NCI-H510A (cell line): ENCODE results near the gene JUP.
A peak's percentile ranks its signal among the peaks of the same experiment; 100 is the strongest.
"Not testable (repeated sequence)": the region's sequence is repeated elsewhere in the genome, so short reads cannot be mapped to it uniquely, and the experiment has no call there.

Source experiments
- DNase-seq: peaks from one replicate; lab custom pipeline; 2025; lab: John Stamatoyannopoulos, UW

JUP gene

DNA sequence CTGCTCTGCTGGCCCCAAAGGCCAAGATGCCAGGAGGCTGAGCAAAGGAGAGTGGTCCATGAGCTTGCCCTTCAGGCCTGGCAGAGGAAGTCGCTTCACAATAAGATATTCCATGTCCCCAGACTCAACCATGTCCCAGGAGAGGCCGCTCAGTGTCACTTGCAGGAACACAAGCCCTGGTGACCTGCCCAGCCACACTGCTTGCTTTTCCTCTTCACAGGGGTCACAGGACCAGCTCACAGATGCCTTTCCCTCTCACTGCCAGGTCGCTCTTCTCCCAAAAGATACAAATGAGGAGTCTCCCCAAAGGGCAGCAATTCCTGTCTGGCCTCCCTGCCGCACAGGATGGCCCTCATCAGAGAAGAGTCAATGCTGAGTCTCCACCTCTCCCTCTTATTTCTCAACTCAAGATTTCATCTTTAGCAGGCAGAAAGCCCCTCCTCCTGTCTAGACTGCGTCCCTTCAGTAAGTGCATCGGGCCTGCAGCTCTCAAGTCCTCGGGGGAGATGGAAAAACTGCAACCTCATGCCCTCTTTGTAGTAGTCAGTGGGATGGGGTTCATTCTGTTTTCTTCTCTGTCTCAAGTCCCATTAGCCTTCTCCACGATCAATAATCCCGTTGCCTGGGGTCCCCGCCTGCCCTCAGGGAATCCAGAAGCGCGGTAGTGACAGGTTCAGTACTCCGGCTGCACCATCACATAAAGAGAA is 5.0 kb downstream of the JUP start:
- no peak for DNase-seq

DNA sequence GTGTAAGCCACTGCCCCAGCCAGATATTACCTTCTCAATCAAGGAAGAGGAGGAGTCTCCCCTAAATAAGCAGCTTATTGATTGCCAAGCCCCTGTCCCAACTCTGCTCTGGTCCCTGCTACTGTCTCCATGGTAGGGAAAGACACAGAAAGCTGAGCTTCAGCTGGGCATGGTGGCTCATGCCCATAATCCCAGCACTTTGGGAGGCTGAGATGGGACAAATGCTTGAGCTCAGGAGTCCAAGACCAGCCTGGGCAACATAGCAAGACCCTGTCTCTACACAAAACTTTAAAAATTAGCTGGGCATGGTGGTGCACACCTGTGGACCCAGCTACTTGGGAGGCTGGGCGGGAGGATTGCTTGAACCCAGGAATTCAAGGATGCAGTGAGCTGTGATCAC is 6.6 kb downstream of the JUP start:
- no peak for DNase-seq

DNA sequence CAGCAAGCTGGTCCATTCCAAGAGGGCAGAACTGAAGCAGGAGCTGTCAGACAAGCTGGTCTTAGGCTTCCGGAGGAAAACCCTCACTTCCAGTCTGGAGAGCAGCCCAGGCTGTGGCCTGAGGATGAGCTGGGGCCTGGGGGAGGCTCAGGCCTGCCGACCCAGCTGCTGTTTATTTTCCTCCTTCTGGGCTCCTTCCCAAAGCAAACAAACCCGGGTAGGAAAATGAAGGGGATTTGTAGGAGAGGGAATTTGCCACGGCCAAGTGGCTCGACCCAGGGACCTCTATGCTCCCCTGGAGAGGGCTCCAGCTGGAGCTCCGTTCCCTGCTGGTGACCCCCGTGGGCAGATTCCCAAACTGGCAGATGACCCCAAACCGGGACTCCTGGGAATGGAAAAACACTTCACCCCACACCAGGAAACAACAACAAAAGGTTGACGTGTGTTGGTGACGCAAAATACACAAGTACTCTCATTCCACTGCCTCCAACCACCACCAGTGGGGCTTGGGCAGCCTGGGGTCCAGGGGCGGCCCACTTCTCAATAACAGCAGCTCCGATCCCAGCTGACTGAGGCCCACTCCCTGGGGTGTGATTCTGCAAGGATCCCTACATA is 8.8 kb downstream of the JUP start:
- DNase-seq = peak; percentile 87

DNA sequence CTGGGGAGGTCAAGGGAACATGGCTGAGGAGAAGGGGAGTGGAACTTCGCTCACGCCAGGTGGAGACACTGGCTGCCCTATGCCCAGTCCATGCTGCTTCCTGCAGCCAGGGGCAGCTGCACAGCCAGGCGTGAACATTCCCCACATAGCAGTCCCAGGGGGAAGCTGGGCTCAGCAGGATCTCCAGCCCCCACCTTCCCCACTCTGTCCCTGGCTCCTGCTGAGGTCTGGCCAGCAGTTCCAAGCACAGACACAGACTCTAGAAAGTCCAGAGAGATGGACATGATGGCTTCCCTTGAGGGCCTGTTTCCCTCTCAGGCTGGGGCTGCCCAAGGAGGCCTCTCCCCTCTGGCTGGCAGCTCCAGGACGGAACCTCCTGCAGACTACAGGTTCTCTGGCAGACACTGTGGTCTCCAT is 9.3 kb downstream of the JUP start:
- DNase-seq = no peak

DNA sequence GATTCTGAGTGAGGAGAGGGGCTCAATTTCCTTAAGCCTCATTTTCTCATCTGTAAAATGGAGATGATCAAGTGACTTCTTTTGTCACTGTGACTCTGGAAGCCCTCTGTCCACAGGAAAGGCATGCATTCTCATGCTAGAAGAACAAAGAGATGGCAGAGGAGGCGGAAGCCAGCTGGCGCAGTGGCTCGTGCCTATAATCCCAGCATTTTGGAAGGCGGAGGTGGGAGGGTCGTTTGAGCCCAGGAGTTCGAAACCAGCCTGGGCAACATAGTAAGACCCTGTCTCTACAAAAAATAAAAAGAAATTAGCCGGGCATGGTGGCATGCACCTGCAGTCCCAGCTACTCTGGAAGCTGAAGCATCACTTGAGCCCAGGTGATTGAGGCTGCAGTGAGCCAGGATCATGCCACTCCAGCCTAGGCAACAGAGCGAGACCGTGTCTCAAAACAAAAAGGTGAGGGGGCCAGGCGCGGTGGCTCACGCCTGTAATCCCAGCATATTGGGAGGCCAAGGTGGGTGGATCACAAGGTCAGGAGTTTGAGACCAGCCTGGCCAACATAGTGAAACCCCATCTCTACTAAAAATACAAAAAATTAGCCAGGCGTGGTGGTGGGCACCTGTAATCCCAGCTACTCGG is 10.1 kb downstream of the JUP start:
- DNase-seq = not testable (repeated sequence)

DNA sequence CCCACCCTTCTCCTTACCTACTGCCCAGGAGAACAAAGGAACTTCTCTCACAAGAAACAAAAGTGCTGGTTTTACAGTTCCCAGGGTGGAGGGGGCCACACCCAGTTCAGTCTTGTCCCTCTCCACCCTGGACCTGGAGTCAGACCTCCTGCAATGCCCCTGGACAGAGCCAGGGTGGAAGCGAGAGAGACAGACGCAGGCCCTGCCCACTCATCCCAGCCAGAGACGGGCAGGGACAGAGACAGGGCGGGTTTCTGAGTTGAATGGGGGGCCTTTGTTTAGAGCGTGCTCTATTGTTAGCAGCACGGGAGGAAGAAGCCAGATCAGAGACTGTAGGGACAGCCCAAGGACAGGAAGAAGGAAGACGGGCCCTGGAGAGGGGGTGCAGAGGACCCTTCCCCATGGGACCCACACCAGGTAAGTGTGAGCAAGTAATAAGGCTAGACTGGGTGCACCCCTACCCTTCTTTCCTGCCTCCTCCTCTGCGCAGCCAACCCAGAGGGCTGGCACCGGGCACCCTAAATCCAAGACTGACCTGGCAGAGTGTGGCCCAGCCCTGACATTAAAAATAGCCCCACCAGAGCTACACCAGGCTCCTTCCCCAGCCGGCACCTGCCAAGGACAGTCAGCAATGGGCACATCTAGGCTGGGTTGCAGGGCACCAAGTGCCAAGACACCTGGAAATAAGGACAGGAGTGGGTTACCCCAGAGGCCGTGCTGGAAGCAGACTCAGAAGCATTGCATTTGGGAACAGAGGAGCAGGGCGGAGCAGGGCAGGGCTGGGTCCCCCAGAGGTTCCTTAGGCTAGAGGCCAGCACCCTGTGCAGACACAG is 10.9 kb downstream of the JUP start:
- DNase-seq = no peak

DNA sequence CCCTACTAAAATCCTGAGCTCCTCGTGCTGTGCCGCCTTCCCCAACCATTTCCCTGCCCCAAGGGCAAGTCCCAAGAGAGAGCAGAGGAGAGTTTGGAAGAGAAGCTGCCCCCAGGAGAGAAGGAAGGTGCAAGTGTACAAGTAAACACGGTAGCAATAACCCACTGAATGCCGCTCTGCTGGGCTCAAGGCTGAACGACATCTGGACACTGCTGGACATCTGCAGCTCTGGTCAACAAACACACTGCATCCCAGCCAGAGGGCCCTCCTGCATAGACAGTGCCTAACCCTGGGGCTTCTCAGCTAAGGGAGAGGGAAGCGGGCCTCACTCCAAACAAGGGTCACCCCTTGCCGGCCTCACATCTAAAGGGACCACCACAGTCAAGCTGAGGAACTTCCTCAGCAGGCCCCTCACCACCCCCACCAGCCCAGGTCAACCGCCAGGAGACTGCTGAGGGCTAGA is 12.7 kb downstream of the JUP start:
- no peak for DNase-seq

DNA sequence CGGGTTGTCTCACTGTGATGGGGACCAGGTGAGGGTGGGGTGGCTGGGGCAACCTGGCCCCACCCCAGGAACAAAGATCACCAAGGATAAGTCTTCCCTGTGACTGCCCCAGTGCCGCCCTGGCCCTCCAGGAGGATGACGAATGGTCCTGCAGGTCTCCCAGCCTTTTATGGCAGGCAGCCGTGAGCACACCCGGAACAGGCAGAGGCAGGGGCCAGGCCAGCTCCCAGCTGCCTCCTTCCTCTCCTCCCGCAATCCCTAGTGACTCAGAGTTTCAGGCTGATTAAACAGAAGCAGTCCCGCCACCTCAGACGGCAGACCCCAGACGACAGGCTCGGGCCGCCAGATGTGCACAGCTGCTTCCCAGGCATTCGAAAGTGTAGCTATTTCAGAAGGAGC is 13.3 kb downstream of the JUP start:
- DNase-seq = peak; percentile 65

DNA sequence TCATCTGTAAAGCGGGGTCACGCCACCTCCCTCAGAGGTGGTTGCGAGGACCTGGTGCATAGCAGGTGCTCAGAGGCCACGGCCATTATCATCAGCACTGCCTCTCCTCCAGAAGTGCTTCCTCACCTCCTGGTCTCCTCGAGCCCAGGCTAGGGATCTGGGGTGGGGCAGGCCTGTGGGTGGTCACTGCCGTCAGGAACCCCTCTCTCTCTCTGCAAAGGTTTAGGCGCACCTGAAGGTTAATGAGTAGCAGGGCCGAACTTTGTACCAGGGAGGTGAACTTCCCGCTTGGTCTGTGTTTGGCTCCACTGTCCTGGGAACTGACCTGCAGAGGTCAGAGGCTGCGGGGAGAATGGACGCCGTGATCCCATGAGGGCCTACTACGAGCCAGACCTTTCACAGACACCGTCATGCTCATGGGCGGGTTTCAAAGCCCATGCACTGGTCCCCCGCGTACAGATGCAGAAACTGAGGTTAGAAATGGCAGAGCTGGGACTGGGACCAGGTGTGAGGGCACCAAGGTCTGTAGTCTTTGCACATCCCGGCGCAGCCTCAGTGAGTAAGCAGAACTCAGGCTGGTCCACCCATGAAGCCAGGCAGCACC is 13.8 kb downstream of the JUP start:
- no peak for DNase-seq

DNA sequence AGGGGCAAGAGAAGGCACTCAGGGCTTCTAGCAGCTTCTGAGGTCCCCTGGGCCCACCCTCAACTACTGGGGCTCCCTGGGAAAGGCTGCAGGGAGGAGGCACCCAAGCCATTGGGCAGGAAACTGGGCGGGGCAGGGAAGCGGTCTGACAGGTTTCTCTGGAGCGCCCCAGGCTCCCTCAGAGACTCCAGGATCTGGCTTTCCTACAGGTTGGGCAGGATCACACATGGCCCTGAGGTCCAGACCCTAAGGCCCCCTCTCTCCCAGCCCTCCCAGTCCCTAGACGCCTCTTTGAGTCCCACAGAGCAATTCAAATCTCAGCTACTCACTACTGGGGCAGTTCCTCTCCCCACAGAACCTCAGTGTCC is 14.3 kb downstream of the JUP start:
- peak; percentile 65 for DNase-seq

DNA sequence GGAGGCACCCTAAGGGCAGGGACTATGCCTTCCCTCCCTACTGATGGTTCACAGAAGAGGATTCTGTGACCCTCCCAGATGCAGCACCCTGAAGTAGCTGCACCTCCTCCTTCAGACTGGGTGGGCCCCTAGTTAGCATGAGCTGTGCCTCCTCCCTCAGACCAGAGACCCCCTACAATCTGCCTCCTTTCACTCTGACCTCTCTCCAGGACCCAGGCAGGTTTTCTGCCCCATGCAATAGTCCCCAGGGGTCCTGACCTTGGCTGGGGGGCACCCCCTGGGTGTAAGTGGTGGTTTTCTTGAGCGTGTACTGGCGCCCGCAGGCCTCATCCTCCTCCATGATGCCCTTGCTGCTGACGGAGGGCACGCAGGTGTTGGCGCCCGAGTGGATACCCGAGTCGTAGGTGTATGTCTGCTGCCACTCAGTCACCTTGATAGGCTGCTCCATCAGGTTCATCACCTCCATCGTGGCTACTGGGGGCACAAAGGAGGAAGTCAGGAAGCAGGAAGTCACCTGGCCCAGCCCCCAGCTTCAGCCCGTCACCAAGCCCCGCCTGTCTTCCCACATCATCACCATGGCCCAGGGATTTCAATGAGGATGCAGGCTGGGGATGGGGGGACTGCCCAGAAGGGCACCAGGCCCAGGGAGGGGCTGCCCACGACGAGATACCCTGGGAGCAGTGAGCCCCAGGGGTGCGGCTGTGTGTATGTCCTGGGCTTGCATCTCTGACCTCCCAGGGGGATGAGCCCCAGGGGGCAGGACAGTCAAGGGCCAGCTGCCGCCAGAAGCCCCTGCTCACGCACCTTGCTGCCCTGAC is 14.9 kb downstream of the JUP start:
- no peak for DNase-seq

DNA sequence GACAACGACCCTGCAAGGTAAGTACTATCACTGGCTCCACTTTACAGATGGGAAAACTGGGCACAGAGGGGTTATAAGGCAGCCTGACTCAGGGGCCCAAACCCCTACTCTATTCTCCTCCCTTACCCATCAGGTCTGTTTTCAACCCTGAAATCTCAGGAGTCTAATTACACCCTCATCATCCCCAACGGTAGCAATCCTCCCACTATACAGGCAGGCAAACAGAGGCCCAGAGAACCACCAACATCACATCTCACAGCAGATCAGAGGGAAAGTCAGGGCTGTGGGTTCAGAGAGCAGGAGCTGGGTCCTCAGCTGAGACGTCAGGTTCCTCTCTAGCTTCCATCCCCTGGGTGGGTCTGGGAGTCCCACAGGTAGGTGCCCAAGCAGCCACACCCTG is 16.5 kb downstream of the JUP start:
- DNase-seq = no peak

DNA sequence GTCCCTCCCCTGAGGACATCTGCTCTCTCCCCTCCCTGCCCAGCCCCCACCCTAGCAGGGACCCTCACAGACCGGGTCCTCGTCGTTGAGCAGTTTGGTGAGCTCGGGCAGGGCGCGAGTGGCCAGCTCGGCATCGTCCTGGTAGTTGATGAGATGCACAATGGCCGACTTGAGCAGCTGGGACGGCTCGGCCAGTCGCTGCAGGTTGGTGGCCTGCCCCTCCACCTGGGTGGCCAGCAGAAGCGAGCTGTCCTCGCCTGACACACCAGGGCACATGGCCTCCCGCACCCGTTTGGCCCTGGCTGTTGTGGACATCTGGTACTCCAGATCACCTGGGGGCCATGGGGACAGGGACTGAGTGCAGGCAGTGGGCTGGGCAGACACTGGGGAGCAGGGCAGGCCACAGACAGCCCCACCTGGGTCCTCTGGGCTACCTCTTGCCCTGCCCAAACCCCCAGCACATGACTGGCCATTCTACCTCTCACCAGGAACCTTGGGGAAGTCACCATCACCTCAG is 17.1 kb downstream of the JUP start:
- no peak for DNase-seq

DNA sequence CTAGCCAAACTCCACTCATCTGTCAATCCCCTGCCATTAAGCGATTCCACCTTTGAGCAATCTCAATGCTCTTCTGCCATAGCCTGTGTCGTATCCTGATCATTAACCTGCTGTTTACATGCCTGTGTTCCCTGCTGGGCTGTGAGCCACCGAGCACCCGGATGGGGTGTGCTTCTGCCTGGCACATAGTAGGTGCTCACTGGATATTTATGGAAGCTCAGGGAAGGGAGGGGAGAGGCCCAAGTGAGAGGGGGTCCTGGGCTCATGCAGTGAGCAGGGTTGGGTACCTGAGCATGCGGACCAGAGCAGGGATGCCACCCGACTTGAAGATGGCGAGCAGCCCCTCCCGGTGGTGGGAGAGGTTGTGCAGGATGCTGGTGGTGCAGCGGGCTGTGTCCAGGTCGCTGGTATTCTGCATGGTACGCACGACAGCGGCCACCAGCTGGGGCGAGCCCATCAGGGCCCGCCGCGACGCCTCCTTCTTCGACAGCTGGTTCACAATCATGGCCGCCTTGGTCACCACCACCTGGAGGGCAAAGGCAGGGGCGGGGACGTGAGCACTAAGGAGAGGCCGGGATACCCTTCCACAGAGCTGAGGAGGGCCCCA is 17.7 kb downstream of the JUP start:
- DNase-seq = no peak

DNA sequence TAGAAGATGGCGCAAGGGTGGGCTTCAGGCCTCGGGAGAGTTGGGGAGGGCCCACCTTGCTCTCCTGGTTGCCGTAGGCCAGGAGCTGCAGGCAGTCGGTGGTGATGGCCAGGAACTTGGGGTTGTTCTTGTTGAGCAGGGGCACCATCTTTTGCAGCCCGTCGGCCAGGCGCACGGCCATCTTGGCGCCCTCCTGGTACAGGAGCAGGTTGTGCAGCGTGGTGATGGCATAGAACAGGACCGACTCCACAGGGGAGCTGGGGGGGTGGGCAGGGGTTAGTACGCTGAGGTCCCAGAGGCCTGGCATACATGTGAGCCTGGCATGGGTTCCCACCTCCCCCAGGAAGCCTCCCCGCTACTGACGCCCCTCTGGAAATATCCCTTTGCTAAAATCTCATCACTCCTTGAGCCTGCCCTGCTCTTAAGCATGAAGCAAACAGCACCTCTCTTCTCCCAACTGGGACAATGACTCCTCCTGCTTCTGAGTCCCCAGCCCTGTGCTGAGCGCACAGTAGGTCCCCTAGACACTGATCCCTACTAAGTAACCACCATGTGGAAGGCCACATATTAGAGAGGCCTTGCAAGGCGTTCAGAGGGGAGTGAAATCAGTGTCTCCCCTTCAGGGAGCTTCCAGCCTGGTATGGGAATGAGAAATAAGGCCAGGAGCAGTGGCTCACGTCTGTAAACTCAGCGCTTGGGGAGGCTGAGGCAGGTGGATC is 19.0 kb downstream of the JUP start:
- DNase-seq = no peak

DNA sequence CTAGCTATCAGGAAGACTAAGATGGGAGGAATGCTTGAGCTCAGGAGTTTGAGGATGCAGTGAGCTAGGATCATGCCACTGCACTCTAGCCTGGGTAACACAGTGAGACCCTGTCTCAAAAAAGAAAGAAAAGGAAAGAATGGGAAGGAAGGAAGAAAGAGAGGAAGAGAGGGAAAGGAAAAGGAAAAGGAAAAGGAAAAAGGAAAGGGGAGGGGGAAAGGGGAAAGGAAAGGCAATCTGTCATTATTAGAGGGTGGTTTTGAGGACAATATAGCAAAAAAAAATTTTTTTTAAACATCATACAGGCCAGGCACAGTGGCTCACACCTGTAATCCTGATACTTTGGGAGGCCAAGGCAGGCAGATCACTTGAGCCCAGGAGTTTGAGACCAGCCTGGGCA is 20.4 kb downstream of the JUP start:
- DNase-seq = no peak

DNA sequence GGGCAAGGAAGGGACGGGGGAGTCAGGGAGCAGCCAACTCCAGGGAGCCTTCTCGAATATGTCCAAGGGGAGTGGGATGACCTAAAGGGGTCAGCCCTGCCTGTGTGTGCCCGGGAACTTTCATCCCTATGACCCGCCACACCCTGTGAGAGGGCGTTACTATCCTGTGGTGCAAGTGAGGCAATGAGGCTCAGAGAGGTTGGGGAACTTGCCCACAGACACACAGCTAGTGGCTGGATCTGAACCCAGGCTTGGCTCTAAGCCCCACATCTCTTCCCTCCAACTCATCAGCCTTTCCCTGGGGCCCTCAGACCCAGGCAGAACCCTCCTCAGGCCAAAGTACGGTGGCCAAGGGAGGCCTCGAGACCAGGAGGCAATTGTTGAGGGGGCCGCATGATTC is 23.2 kb downstream of the JUP start:
- DNase-seq = no peak

DNA sequence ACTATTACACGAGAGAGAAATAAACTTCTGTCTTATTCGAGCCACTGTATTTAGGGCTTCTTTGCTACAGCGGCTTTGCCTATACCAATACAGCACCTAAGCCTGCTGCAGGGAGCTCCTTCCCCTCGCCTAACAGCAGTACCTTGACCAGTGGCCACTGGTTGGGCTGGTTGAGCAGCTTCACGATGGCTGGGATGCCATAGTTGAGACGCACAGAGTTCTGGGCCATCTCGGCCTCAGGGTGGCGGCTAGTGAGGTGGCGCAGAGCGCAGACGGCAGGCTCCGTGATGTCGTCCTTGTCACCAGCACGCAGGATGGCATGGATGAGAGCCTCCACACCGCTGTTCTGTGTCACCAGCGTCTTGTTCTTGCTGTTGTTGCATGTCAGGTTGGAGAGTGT is 23.7 kb downstream of the JUP start:
- no peak for DNase-seq

DNA sequence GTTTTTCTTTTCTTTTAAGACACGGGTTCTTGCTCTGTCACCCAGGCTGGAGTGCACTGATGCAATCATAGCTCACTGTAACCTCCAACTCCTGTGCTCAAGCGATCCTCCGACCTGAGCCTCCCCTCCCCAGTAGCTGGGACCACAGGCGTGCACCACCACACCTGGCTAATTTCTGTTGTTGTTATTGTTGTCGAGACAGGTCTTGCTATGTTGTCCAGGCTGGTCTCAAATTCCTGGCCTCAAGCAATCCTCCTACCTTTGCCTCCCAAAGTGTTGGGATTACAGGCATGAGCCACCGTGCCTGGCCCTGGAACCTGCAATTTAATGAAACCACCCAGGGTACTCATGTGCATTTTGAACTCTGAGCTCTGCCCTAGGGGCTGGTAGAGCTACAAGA is 24.1 kb downstream of the JUP start:
- DNase-seq = no peak

DNA sequence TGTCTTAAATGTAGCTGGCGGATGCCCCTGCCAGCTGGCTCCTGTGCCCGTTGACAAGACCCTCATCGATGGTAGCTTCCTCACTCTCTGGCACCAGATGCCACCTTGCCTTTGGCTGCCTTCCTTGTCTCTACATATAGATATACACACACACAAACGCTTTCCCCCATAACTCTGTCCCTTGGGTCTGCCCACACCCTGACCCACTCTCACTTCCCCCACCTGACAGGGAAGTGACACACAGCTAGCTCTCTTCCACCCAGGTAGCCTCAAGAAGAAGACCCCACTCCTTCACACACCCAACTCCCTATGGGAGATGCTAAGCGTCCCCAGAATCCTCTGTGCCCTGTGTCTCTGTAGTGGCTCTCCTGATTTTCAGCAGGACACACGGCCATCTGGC is 25.6 kb downstream of the JUP start:
- DNase-seq = no peak
